ENCODE results near the gene CNTNAP2. TPM values are rescaled to one million over a fixed set of nuclear protein-coding genes. Genes with fewer than 3 reads are reported as not detected.

The CNTNAP2 gene
- polyA plus RNA-seq, 6 donors from 2014 or later, result 38.2 to 132 (median 77.9) TPM

- H3K27ac Mint-ChIP-seq, result no peak overlapping the region
- peaks cover 0 to 10% (median 1%) of the 10 kb centered on the region in 7 donors for H3K9me3 Mint-ChIP-seq
- H3K27me3 Mint-ChIP-seq, result no peaks in the 10 kb centered on the region
- ATAC-seq (ENCODE audit: low read depth in 2 of 2) (no peak), DNase-seq (no peak)
- no peak overlapping the region for H3K4me3 Mint-ChIP-seq
- H3K4me1 Mint-ChIP-seq, result no peaks in the 10 kb centered on the region
- H3K36me3 Mint-ChIP-seq, result no peaks in the 10 kb centered on the region
Measured at GRCh38 chr7:147818317-147818716, 1701.7 kb downstream of the CNTNAP2 start.

DNA sequence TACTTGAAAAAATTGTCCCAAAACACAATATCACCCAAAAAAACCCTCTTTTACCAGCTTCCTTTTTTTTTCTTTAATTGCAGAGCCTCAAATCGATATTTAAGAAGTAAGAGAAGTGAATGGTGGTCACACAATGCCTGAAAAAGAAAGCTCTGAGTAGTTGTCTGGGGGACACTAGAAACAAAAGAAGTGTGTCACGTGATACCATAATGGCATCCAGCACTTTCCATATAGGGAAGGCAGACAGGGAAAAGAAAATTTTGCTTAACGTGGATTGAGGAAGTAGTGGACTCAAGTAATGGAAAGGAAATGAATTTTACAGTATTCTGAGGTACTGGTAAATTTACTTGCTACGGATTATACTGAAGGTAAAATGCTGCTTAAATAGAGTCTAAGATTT lies 1708.1 kb downstream of the CNTNAP2 start:
- ATAC-seq (ENCODE audit: low read depth in 2 of 2) (no peak), DNase-seq (no peak)
- Mint-ChIP-seq H3K27me3 (no peaks in the 10 kb centered on the region), H3K4me3 (no peak overlapping the region), H3K27ac (no peak overlapping the region), H3K9me3 (peaks cover 0 to 5% (median 3%) of the 10 kb centered on the region in 7 donors), H3K36me3 (no peaks in the 10 kb centered on the region), H3K4me1 (no peaks in the 10 kb centered on the region)

DNA sequence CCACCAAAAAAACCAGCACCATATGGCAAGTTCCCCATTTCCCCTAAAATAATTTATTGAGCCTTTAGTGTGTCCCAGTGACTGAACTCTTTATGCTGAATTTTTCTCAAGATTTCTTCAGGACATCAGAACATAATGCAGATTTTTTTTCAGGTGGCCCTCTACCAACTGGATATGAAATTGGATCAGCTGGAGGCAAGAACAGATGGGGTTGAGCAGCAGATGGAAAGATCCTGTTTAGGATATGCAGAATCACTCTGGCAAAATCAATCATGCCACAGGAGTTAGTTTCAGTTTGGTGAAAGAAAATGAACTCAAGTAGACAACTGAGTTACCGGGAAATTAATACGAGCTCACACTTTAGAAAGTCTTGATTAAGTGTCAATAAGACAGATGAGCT lies 1712.4 kb downstream of the CNTNAP2 start:
- no peaks in the 10 kb centered on the region for H3K36me3 Mint-ChIP-seq
- no peaks in the 10 kb centered on the region for H3K4me1 Mint-ChIP-seq
- H3K9me3 Mint-ChIP-seq, result peaks cover 0 to 3% (median 0%) of the 10 kb centered on the region in 7 donors
- H3K4me3 Mint-ChIP-seq, result no peak overlapping the region
- H3K27ac Mint-ChIP-seq, result no peak overlapping the region
- no peak for ATAC-seq (ENCODE audit: low read depth in 2 of 2)
- H3K27me3 Mint-ChIP-seq, result no peaks in the 10 kb centered on the region
- no peak for DNase-seq

DNA sequence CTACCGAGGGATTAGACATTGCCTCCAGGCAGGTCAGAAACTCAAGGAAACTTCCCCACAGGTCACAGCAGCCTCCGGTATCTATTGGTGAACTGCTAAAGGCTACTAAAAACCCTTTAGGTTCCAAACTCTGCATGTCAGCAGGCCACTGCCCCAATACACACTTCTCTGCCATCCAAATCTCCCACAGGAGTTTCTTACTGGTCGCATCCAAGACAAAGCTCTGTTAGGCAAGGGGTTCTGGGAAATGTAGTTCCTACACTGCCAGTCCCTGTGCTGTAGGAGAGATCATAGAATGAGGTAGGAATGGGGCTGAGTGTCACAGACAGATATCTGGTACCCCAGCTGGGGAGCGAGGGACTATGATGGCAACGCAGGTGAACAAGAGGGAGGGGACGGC lies 1717.0 kb downstream of the CNTNAP2 start:
- DNase-seq, result no peak
- Mint-ChIP-seq H3K27me3 (no peaks in the 10 kb centered on the region), H3K9me3 (peaks cover 3 to 21% (median 11%) of the 10 kb centered on the region in 7 donors), H3K4me1 (no peaks in the 10 kb centered on the region), H3K36me3 (no peaks in the 10 kb centered on the region), H3K27ac (no peak overlapping the region), H3K4me3 (no peak overlapping the region)
- no peak for ATAC-seq (ENCODE audit: low read depth in 2 of 2)

DNA sequence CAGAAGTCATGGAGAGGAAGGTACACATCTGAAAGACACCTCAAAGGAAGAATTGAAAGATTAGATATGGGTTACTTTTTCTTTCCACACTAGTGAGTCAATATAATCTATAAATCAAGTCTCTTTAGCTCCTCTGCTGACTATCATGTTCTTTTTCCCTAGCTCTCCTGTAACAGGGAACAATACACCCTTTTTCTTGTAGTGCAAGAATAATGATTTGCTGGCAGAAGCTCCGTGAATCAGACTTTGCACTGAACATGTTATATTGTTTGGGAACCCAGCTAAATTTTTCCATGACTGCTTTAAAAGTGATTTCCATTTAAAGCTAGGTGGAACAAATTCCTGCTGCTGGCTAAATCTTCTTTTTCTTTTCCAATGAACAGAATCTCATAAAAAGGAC lies 1717.4 kb downstream of the CNTNAP2 start:
- DNase-seq, result no peak
- no peak overlapping the region for H3K4me3 Mint-ChIP-seq
- no peaks in the 10 kb centered on the region for H3K4me1 Mint-ChIP-seq
- no peaks in the 10 kb centered on the region for H3K36me3 Mint-ChIP-seq
- H3K27ac Mint-ChIP-seq, result no peak overlapping the region
- H3K9me3 Mint-ChIP-seq, result peaks cover 3 to 25% (median 13%) of the 10 kb centered on the region in 7 donors
- ATAC-seq (ENCODE audit: low read depth in 2 of 2), result no peak
- H3K27me3 Mint-ChIP-seq, result no peaks in the 10 kb centered on the region

- DNase-seq (no peak), ATAC-seq (ENCODE audit: low read depth in 2 of 2) (no peak)
- no peaks in the 10 kb centered on the region for H3K27me3 Mint-ChIP-seq
- H3K27ac Mint-ChIP-seq, result no peak overlapping the region
- peaks cover 0 to 8% (median 5%) of the 10 kb centered on the region in 7 donors for H3K9me3 Mint-ChIP-seq
- no peak overlapping the region for H3K4me3 Mint-ChIP-seq
- no peaks in the 10 kb centered on the region for H3K4me1 Mint-ChIP-seq
- no peaks in the 10 kb centered on the region for H3K36me3 Mint-ChIP-seq
Measured at GRCh38 chr7:147852833-147853232, 1736.2 kb downstream of the CNTNAP2 start.

DNA sequence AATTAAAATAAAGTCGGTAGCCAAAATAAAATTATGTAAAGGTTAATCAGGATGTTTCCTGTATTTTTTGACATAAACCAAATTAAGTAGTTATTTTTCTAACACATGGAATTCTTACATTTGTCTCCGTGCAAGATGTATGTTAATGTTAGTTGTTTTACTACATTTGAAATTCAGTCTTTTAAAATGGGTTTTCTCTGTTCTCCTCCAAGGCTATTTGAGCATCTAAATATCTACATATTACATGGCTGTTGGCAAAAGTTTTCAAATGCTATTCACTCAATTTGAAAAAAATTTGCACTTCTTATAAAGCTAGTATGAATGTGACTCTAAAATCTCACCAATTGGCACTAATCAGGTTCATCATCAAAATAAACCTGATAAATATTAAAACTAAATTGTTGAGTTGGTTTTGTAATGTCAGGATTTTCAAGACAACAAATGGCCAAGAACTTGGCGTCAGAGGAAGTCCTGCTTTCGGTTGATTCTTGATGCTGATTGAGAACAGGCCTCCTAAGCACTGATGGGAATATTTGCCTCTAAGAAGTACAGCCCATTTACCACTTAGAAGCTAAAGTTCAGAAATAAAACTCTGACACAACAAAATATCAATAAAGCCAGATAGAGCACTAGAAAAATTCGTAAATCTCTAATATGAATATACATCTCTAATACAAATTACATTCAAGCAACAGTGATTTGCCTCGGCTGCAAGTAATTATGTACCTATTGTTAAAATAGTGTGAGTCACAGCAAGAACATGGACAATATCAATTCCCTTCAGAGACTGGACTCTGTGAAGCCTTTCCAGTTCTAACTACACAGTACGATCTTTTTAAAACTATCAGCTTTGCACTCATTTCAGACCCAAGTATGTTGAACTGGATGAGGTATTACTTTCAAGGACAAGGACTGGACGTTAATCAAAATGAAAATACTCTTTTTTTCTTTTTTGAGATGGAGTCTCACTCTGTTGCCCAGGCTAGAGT lies 1740.8 kb downstream of the CNTNAP2 start:
- H3K27ac Mint-ChIP-seq, result no peak overlapping the region
- no peak for ATAC-seq (ENCODE audit: low read depth in 2 of 2)

DNA sequence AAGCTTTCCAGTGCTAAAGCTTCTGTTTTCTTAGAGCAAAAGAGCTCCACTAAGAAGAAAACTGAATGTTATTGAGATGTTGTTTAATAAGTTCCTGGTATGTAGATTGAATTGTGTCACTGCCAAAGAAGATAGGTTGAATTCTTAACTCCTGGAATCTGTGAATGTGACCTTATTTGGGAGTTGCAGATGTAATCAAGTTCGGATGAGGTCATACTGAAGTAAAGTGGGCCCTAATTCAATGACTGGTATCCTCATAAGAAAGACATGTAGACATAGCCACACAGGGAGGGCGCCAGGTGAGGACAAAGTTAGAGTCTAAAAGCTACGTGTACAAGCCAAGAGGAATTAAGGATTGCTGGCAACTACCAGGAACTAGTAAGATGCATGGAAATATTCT lies 1741.8 kb downstream of the CNTNAP2 start:
- H3K27me3 Mint-ChIP-seq, result no peaks in the 10 kb centered on the region
- H3K4me3 Mint-ChIP-seq, result no peak overlapping the region
- peaks cover 0 to 9% (median 6%) of the 10 kb centered on the region in 7 donors for H3K9me3 Mint-ChIP-seq
- DNase-seq (no peak), ATAC-seq (ENCODE audit: low read depth in 2 of 2) (no peak)
- H3K27ac Mint-ChIP-seq, result no peak overlapping the region
- no peaks in the 10 kb centered on the region for H3K4me1 Mint-ChIP-seq
- H3K36me3 Mint-ChIP-seq, result no peaks in the 10 kb centered on the region

More for the DNA sequence above, 1740.8 kb downstream of the CNTNAP2 start:
- no peak for DNase-seq
- Mint-ChIP-seq H3K27me3 (no peaks in the 10 kb centered on the region), H3K4me1 (no peaks in the 10 kb centered on the region), H3K4me3 (no peak overlapping the region), H3K36me3 (no peaks in the 10 kb centered on the region), H3K9me3 (peaks cover 0 to 7% (median 4%) of the 10 kb centered on the region in 7 donors)

- Mint-ChIP-seq H3K27me3 (no peaks in the 10 kb centered on the region), H3K9me3 (peaks cover 0 to 12% (median 6%) of the 10 kb centered on the region in 7 donors), H3K4me1 (no peaks in the 10 kb centered on the region), H3K27ac (no peak overlapping the region), H3K4me3 (no peak overlapping the region), H3K36me3 (no peaks in the 10 kb centered on the region)
- no peak for DNase-seq
- ATAC-seq (ENCODE audit: low read depth in 2 of 2), result no peak
Measured at GRCh38 chr7:147859033-147859432, 1742.4 kb downstream of the CNTNAP2 start.

GRCh38 chr7:147859486-147859885 lies 1742.9 kb downstream of the CNTNAP2 start:
- no peak overlapping the region for H3K27ac Mint-ChIP-seq
- H3K4me1 Mint-ChIP-seq, result no peaks in the 10 kb centered on the region
- no peaks in the 10 kb centered on the region for H3K27me3 Mint-ChIP-seq
- H3K9me3 Mint-ChIP-seq, result peaks cover 0 to 14% (median 7%) of the 10 kb centered on the region in 7 donors
- no peaks in the 10 kb centered on the region for H3K36me3 Mint-ChIP-seq
- no peak for ATAC-seq (ENCODE audit: low read depth in 2 of 2)
- DNase-seq, result no peak
- no peak overlapping the region for H3K4me3 Mint-ChIP-seq

DNA sequence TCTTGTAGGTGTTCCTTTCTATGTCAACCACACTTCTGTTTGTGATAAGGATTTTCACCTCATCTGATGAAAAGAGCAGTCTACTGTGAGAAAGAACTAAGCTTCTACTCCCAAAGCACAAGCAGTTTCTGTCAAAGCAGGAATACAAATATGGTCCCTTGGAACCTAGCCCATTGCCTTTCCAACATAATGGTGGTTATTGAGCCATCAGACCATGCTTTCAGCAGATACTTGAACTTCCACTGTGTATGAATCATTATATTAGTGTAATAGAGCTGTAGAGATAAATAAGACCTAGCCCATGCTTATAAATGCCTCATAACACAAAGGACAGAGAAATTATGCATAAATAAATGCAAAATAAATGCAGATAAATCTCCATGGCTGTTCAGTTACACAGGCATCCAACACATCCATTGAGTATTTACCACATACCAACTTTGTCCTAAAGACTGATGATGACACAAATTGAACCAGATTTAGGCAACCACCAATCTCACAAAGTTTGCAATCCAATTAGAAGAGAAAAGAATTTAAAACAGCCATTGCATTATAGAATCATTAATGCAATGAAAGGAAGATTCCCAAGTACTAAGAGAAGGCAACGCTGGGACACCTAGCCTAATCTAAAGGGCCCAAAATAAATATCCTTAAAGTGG lies 1744.6 kb downstream of the CNTNAP2 start:
- Mint-ChIP-seq H3K27me3 (no peaks in the 10 kb centered on the region), H3K27ac (no peak overlapping the region), H3K36me3 (no peaks in the 10 kb centered on the region), H3K4me1 (no peaks in the 10 kb centered on the region), H3K4me3 (no peak overlapping the region), H3K9me3 (peaks cover 4 to 19% (median 7%) of the 10 kb centered on the region in 7 donors)
- DNase-seq (no peak), ATAC-seq (ENCODE audit: low read depth in 2 of 2) (no peak)

GRCh38 chr7:147861945-147862344 lies 1745.3 kb downstream of the CNTNAP2 start:
- no peaks in the 10 kb centered on the region for H3K4me1 Mint-ChIP-seq
- DNase-seq (no peak), ATAC-seq (ENCODE audit: low read depth in 2 of 2) (no peak)
- H3K27ac Mint-ChIP-seq, result no peak overlapping the region
- H3K9me3 Mint-ChIP-seq, result peaks cover 4 to 19% (median 8%) of the 10 kb centered on the region in 7 donors
- H3K27me3 Mint-ChIP-seq, result no peaks in the 10 kb centered on the region
- H3K4me3 Mint-ChIP-seq, result no peak overlapping the region
- H3K36me3 Mint-ChIP-seq, result no peaks in the 10 kb centered on the region

GRCh38 chr7:147869456-147869855 lies 1752.9 kb downstream of the CNTNAP2 start:
- Mint-ChIP-seq H3K27ac (no peak overlapping the region), H3K4me1 (no peaks in the 10 kb centered on the region), H3K9me3 (peaks cover 3 to 23% (median 10%) of the 10 kb centered on the region in 7 donors), H3K27me3 (no peaks in the 10 kb centered on the region), H3K36me3 (no peaks in the 10 kb centered on the region), H3K4me3 (no peak overlapping the region)
- DNase-seq (no peak), ATAC-seq (ENCODE audit: low read depth in 2 of 2) (no peak)

Data from naive B cell (primary cell).